ENCODE measurements around the gene EML4. TPM values are rescaled to one million over a fixed set of nuclear protein-coding genes. Genes with fewer than 3 reads are reported as not detected.

EML4 gene
- total RNA-seq, 1 donor from 2014 or later = 68.2 TPM

- H4K20me1 ChIP-seq (ENCODE audit: insufficient read depth, low read length) = no peaks in the 10 kb centered on the region
- H3K27me3 Mint-ChIP-seq (ENCODE audit: low read depth, unreplicated experiment) = no peaks in the 10 kb centered on the region
- no peaks in the 10 kb centered on the region for H3K9me3 ChIP-seq (ENCODE audit: insufficient read depth, low read depth, low read length)
- no peak overlapping the region for H3K4me3 ChIP-seq (ENCODE audit: insufficient read depth, low read depth, low read length)
- H3K36me3 ChIP-seq (ENCODE audit: insufficient read depth, low read length) = peaks cover 5% of the 10 kb centered on the region
- H3K9ac ChIP-seq (ENCODE audit: low read length) = no peak overlapping the region
- no peak overlapping the region for H3K27ac ChIP-seq (ENCODE audit: low read depth, low read length)
- H3K4me3 Mint-ChIP-seq (ENCODE audit: unreplicated experiment) = no peak overlapping the region
- no peaks in the 10 kb centered on the region for H3K9me3 Mint-ChIP-seq (ENCODE audit: unreplicated experiment)
- H3K4me1 Mint-ChIP-seq (ENCODE audit: low read depth, unreplicated experiment) = peaks cover 11% of the 10 kb centered on the region
- DNase-seq (ENCODE audit: low read depth) (no peak), FAIRE-seq (no peak)
- no peak overlapping the region for H2AFZ ChIP-seq (ENCODE audit: low read depth, low read length)
- no peak overlapping the region for H3K4me2 ChIP-seq (ENCODE audit: low read length)
- H3K79me2 ChIP-seq (ENCODE audit: insufficient read depth, low read length) = no peaks in the 10 kb centered on the region
- no peak for TF ChIP-seq CTCF (IDR thresholded peaks at IDR 0.05; ENCODE audit: insufficient read depth, low read depth, low read length)
- TF ChIP-seq EZH2 (IDR thresholded peaks at IDR 0.05; ENCODE audit: insufficient read depth, low read length) = no peak
- H3K4me1 ChIP-seq (ENCODE audit: insufficient read depth, low read length) = peaks cover 15% of the 10 kb centered on the region
- no peak overlapping the region for H3K27ac Mint-ChIP-seq (ENCODE audit: unreplicated experiment)
- peaks cover 8% of the 10 kb centered on the region for H3K36me3 Mint-ChIP-seq (ENCODE audit: low read depth, unreplicated experiment)
- no peaks in the 10 kb centered on the region for H3K27me3 ChIP-seq (ENCODE audit: insufficient read depth, low read length)
Measured at GRCh38 chr2:42312106-42312505, 143.0 kb downstream of the EML4 start.

- Histone ChIP-seq H3K4me2 (ENCODE audit: low read length) (peak overlapping the region; percentile 46), H3K4me1 (ENCODE audit: insufficient read depth, low read length) (peaks cover 15% of the 10 kb centered on the region), H2AFZ (ENCODE audit: low read depth, low read length) (no peak overlapping the region), H3K4me3 (ENCODE audit: insufficient read depth, low read depth, low read length) (no peak overlapping the region), H3K79me2 (ENCODE audit: insufficient read depth, low read length) (no peaks in the 10 kb centered on the region), H3K9me3 (ENCODE audit: insufficient read depth, low read depth, low read length) (no peaks in the 10 kb centered on the region), H3K36me3 (ENCODE audit: insufficient read depth, low read length) (peaks cover 9% of the 10 kb centered on the region), H4K20me1 (ENCODE audit: insufficient read depth, low read length) (no peaks in the 10 kb centered on the region), H3K27ac (ENCODE audit: low read depth, low read length) (peak overlapping the region; percentile 75), H3K27me3 (ENCODE audit: insufficient read depth, low read length) (no peaks in the 10 kb centered on the region), H3K9ac (ENCODE audit: low read length) (peak overlapping the region; percentile 50)
- DNase-seq (ENCODE audit: low read depth) (peak; percentile 93), FAIRE-seq (peak; percentile 96)
- no peaks in the 10 kb centered on the region for H3K9me3 Mint-ChIP-seq (ENCODE audit: unreplicated experiment)
- peaks cover 8% of the 10 kb centered on the region for H3K36me3 Mint-ChIP-seq (ENCODE audit: low read depth, unreplicated experiment)
- H3K27me3 Mint-ChIP-seq (ENCODE audit: low read depth, unreplicated experiment) = no peaks in the 10 kb centered on the region
- peaks cover 11% of the 10 kb centered on the region for H3K4me1 Mint-ChIP-seq (ENCODE audit: low read depth, unreplicated experiment)
- H3K4me3 Mint-ChIP-seq (ENCODE audit: unreplicated experiment) = peak overlapping the region; percentile 7
- peak overlapping the region; percentile 73 for H3K27ac Mint-ChIP-seq (ENCODE audit: unreplicated experiment)
- TF ChIP-seq CTCF (IDR thresholded peaks at IDR 0.05; ENCODE audit: insufficient read depth, low read depth, low read length) (no peak), EZH2 (IDR thresholded peaks at IDR 0.05; ENCODE audit: insufficient read depth, low read length) (no peak)
Measured at GRCh38 chr2:42314892-42315468, 145.8 kb downstream of the EML4 start.

- peaks cover 9% of the 10 kb centered on the region for H3K36me3 ChIP-seq (ENCODE audit: insufficient read depth, low read length)
- no peak overlapping the region for H2AFZ ChIP-seq (ENCODE audit: low read depth, low read length)
- H4K20me1 ChIP-seq (ENCODE audit: insufficient read depth, low read length) = no peaks in the 10 kb centered on the region
- peak overlapping the region; percentile 75 for H3K27ac ChIP-seq (ENCODE audit: low read depth, low read length)
- TF ChIP-seq EZH2 (IDR thresholded peaks at IDR 0.05; ENCODE audit: insufficient read depth, low read length) (no peak), CTCF (IDR thresholded peaks at IDR 0.05; ENCODE audit: insufficient read depth, low read depth, low read length) (no peak)
- H3K27me3 ChIP-seq (ENCODE audit: insufficient read depth, low read length) = no peaks in the 10 kb centered on the region
- H3K4me3 ChIP-seq (ENCODE audit: insufficient read depth, low read depth, low read length) = no peak overlapping the region
- no peaks in the 10 kb centered on the region for H3K79me2 ChIP-seq (ENCODE audit: insufficient read depth, low read length)
- peaks cover 12% of the 10 kb centered on the region for H3K36me3 Mint-ChIP-seq (ENCODE audit: low read depth, unreplicated experiment)
- H3K9me3 ChIP-seq (ENCODE audit: insufficient read depth, low read depth, low read length) = no peaks in the 10 kb centered on the region
- no peak overlapping the region for H3K4me3 Mint-ChIP-seq (ENCODE audit: unreplicated experiment)
- peak overlapping the region; percentile 73 for H3K27ac Mint-ChIP-seq (ENCODE audit: unreplicated experiment)
- H3K27me3 Mint-ChIP-seq (ENCODE audit: low read depth, unreplicated experiment) = no peaks in the 10 kb centered on the region
- H3K9ac ChIP-seq (ENCODE audit: low read length) = no peak overlapping the region
- H3K4me1 Mint-ChIP-seq (ENCODE audit: low read depth, unreplicated experiment) = peaks cover 11% of the 10 kb centered on the region
- H3K4me1 ChIP-seq (ENCODE audit: insufficient read depth, low read length) = peaks cover 15% of the 10 kb centered on the region
- no peaks in the 10 kb centered on the region for H3K9me3 Mint-ChIP-seq (ENCODE audit: unreplicated experiment)
- FAIRE-seq = no peak
- DNase-seq (ENCODE audit: low read depth) = no peak
- H3K4me2 ChIP-seq (ENCODE audit: low read length) = no peak overlapping the region
Measured at GRCh38 chr2:42315844-42316470, 146.8 kb downstream of the EML4 start.

All from astrocyte (in vitro differentiated cells and primary cell).